Measurements from ENCODE around the gene PACS2.
A peak's percentile ranks its signal among the peaks of the same experiment; 100 is the strongest.
"Not testable (repeated sequence)": the region's sequence is repeated elsewhere in the genome, so short reads cannot be mapped to it uniquely, and the experiment has no call there.

The PACS2 gene

DNA sequence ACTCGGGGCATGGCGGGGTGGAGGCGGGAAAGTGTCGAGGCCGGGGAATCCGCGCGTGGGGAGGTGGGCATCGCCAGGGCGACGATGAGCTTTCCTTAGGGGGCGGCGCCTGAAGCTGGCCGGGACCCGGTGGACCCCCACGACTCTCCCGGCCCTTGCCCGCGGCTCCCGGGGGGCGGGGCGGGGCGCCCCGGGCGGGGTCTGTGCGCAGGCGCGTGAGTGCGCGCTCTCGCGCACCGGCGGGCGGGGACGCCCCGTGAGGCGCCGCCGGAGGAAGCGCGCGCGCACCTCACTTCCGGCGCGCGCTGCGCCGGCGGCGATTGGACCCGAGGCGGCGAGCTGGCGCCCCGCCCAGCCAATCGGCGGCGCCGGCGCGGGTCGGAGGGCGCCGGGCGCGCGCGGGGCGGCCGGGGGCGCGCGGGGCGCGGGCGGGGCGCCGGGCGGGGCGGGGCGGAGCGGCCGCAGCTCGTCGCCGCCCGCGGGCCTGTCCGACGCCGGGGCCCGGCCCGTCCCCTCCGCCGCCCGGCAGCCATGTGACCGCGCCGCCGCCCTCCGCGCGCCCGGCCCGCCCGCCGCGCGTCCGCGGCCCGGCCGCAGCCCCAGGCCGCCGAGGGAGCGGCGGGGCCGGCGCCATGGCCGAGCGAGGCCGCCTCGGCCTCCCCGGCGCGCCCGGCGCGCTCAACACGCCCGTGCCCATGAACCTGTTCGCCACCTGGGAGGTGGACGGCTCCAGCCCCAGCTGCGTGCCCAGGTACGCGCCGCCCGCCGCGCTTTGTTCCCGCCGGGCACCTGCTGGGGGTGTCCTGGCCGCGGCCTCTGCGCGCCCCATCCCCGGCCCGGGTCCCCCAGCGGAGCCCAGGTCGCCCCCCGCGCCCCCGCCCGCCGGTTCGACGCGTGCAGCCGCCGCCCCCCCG, at the start of gene PACS2:
Gene PACS2, plus strand, starts transcription at position 462 of the 914 bp plus-strand sequence. Its CDS starts 171 bp downstream, at position 633.
- peak; percentile 99 for DNase-seq (ENCODE audit: low spot score)

DNA sequence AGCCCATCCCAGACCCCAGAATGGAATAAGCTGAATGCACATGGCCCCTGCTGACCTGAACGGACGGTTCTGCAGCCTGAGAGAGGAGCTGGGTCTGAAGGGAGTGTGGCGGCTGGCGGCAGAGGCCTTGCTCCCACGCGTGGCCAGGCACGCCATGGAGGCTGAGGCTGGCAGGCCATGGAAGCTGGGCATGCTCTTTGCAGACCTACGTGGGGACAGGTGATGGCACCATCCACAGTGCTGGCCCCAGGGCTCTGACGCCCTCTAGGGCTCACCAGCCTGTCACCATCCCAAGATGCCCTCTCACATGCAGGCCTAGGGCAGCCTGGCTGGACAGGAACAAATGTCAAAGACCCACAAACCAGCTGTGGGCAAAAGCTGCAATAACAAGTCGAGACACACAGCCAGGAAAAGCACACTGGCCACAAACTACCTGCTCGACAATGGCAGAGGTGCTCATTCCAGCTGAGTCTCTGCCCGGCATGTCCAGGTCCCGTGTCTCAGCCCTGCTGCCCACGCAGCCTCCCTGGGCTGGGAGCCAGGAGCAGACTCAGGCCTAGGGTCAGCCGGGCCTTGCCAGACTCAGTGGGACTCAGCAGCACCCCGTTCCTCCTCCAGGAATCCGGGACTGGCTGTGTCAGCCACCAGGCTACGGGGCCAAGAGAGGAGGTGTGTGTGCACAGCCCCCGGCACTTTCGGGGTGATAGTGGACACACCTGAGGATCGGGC, 46.6 kb upstream of the PACS2 start:
- no peak for DNase-seq (ENCODE audit: low spot score)

DNA sequence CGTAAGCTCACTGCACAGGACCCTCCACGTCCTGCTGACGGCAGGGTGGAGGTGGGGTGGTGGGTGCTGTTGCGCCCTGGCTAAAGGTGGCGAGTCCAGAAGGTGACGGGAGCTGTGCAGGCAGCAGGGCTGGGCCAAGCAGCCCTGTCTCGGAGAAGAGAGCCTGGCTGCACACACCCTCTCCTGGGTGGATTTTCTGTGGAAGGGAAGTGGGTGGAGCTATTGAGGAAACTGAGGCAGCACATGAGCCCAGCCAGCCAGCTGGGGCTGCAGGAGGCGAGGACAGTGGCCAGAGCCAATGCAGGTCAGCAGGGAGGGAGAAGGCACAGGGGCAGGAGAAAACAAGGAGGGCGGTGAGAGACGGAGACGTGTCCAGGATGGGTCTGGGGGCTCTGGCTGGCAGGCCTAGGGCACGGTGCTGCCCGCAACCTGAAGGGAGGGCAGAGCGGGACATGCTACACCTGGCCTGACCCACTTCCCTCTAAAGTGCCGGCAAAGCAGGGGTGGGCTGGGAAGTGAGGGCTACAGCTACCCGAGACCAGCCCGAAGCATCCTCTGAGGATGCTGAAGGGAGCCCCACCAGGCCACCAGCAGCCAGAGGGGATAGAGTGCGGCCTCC, 45.7 kb upstream of the PACS2 start:
- DNase-seq (ENCODE audit: low spot score) = no peak

DNA sequence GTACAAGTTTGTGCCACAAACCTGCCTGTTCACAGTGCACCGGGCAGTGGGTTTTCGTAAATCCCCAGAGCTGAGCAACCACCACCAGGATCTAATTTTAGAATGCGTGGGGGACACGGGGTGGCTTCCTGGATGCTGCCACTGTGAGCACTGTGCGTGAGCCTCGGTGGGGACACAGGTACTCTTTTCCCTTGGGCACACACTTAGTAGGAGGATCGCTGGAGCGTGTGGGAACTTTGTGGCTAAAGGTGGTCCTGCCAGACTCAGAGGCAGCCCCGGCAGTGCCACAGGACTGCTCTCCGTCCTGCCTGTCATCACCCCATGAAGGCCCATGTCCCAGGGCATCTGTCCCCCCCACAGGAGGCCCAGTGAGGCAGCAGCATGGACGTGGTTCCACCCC, 45.1 kb upstream of the PACS2 start:
- no peak for DNase-seq (ENCODE audit: low spot score)

DNA sequence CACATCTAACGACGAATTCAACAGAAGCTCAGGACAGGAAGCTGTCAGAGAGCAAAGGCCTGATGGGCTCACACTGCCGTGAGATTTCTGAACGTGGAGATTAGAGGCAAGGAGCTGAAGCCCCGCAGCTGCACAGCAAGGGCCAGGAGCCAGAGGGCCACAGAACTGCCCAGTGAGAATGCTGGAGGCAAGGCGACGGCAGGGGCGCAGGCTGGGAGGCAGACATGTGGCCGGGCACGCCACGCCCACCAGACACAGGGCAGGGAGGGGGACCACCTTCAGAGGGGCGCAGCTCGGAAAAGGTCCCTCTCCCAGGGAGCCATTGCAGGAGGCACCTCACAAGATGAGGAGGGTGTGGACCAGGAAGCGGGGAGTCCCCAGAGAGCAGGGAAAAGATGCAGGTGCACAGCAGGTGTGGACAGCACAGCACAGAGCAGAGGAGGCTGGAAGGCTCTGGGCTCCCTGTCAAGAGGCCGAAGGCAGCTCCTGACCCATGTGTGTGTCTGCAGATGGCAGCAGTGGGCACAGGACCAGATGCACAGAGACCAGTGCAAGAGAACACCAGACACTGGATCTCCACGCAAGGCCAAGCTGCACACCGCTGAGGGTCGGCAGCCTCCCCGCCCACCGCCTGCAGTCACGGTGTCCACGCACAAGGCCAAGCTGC, 43.2 kb upstream of the PACS2 start:
- DNase-seq (ENCODE audit: low spot score) = no peak

DNA sequence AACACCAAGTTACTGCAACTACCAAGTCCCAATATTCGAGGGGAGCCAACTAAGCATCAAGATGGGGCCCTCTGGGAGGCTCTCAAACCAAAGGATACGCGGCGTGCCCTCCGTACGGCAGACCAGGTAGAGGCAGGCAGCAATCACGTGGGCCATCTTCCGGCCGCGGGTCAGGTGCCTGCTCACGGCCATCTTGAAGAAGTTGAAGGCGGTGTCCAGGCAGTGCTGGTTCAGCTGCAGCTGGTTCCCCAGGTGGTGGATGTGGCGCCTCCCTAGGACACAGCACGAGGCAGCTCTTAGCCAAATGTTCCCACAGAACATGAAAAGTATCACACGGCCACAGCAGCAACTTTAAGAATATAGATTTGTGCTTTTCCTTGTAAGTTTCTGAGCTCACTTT, 41.9 kb upstream of the PACS2 start:
- DNase-seq (ENCODE audit: low spot score) = no peak

DNA sequence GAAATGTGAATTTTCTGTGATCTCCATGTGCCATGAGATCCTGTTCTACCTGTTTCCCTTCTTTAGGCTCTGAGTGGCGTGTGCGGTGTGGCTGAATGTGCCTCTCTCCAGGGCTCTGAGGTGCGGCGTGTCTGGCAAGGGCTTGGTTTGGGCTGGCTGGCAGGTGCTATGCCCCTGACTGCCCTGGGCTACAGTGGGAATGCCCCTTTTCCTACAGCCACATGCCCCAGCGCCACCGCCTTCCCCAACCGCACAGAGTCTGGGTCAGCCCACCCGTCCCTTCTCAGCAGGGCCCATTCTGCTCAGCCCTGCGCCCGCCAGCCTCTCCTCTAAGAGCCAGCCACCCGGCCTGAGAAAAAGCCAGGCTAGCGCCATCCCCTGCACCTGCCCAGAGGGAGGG, 41.5 kb upstream of the PACS2 start:
- no peak for DNase-seq (ENCODE audit: low spot score)

DNA sequence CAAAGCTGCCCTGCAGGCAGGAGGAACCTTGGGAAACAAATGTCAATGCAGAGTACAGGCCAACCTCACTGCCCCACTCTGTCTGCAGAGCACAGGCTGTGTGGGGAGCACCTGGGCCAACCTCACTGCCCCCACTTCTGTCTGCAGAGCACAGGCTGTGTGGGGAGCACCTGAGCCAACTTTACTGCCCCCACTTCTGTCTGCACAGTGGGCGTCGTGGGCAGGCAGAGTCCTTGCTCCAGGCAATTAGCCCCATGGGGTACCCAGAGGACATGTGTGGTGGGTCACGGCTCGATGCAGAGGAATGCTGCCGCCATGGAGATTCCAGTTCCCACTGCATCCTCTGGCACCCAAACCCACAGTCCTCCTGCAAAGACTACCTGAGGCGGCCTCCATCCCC, 39.9 kb upstream of the PACS2 start:
- DNase-seq (ENCODE audit: low spot score) = no peak

DNA sequence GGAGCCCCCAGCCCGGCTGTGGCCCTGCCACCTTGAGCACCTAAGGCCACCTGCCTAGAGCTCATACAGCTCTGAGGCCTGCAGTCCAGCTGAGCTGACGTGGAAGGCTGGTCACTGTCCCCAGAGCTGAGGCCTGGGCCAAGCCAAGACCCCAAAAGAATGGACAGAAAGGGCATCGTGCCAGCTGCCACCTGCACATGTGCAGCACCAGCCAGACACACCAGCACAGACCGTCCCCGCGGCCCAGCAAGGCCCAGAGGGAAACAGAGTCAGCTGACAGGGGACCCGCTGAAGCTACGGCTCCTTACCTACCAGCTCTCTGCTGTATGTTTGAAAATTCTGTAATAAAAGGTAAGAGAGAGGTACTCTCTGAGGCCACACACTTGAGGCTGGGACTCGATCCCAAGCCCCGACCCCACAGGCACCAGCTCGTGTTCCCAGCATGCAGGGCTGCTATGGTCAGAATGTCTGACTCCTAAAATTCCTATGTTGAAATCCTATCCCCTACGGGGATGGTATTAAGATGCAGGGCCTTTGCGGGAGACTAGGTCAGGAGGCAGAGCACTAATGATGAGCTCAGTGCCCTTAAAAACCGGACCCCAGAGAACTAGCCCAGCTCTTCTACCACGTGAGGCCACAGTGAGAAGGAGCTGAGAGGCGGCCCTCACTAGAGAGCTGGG, 39.1 kb upstream of the PACS2 start:
- DNase-seq (ENCODE audit: low spot score) = no peak

DNA sequence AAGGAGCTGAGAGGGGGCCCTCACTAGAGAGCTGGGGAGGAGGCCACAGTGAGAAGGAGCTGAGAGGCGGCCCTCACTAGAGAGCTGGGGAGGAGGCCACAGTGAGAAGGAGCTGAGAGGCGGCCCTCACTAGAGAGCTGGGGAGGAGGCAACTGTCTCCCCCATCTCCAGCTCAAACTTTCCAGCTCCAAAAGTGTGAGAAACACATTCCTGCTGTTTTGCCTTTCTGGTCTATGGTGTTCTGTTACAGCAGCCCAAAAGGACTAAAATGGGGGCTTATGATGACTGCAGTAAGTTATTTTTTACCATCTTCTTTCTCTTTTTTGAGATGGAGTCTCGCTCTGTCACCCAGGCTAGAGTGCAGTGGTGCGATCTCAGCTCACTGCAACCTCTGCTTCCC, 37.1 kb upstream of the PACS2 start:
- DNase-seq (ENCODE audit: low spot score) = not testable (repeated sequence)

DNA sequence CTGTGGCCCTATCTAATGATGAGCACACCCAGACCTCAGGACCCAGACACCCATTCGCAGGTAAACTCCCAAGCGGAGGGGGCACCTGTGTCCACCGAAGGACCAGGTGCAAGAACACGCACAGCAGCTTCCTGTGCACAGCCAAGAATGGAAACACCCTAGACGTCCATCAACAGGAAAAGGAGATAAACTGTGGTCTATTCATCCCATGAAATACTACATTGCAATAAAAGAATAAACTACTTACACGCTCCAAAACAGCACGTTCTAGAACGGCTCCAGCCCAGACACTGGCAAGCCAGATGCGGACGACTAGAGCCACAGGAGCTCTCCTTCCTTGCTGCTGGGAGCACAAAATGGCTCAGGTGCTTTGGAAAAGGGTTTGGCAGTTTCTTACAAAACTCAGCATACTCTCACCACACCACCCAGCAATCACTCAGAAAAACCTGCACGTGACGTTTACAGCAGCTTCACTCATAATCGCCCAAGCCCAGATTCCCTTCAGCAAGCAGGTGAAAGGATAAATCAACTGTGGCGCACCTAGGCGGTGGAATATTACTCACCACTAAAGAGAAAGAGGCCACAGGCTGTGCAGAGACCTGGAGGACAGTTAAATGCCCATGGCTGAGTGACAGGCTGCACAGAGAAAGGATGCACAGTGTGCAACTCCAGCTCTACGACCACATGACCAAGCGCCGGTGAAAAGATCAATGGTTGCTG, 34.7 kb upstream of the PACS2 start:
- no peak for DNase-seq (ENCODE audit: low spot score)

DNA sequence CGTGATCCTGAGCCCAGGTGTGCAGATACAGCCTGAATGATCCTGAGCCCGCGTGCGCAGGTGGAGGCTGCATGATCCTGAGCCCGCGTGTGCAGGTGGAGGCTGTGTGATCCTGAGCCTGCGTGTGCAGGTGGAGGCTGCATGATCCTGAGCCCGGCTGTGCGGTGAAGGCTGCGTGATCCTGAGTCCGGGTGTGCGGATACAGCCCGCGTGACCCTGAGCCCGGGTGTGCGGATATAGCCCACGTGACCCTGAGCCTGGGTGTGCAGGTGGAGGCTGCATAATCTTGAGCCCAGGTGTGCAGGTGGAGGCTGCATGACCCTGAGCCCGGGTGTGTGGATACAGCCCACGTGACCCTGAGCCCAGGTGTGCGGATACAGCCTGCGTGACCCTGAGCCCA, 34.0 kb upstream of the PACS2 start:
- DNase-seq (ENCODE audit: low spot score) = no peak

DNA sequence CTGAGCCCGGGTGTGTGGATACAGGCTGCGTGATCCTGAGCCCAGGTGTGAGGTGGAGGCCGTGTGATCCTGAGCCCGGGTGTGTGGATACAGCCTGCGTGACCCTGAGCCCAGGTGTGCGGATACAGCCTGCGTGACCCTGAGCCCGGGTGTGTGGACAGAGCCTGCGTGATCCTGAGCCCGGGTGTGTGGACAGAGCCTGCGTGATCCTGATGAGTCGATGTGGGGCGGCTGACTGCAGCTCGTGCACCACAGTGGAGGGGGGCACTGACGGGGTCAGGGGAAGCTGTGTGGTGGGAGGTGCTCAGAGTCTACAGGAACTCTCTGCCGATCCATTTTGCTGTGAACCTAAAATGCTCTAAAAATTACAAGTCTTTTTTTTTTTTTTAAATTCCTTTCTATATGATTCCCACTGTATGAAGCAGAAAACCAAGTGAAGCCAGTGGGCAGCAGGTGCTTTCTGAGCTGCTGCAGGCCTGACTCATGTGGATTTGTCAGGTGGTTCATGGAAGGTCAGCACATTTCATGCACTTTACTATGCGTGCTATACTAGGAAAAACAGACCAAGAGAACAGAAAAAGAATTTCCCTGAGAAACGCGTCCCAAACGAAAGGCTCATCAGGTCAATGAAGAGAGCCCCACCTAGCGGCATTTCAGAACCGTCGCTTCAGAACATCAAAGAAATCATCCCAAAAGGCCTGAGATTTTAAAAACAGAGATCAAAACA, 33.0 kb upstream of the PACS2 start:
- peak; percentile 76 for DNase-seq (ENCODE audit: low spot score)

DNA sequence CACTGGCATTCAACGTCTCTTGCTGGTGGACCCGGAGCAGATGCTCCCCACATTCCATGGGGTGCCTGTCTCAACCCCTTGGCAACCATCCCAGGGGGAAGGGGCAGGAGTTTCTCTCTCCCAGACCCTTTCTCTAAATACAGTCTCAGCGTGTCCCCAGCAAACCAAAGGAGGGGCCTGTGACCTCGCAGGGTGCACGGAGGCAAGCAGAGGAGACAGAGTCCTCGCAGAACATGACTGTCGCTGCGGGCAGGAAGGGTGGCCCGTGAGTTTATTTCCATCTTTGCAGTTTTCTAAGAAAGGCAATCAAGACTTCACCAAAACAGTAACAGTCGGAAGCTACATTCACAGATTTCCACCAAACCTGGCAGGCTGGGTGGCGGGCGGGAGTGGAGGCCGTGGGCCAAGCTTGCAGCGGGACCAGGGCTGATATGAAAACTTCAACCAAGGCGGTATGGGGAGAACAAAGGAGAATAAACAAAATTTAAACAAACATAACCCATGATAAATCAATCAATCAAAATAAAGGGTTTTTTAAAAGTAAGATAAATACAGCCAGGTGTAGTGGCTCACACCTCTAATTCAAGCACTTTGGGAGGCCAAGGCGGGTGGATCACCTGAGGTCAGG, 32.3 kb upstream of the PACS2 start:
- DNase-seq (ENCODE audit: low spot score) = no peak

DNA sequence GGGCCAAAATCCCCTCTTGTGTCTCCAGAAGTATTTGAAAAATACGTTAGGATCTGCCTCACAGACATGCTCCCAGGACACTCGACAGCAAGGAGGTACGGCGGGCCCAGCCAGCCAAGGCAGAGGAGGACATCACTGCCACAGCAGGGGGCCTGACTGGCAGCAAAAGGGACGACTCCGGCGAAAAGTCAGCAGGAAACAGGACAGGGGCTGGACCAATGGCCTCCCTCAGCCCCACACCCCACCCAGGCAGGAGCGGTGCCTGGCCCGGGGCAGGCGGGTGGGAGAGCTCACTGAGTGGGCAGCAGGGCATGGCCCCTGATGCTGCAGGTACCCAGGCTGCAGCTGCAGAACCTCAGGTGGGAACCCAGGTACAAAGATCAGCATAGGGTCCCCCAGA, 31.5 kb upstream of the PACS2 start:
- no peak for DNase-seq (ENCODE audit: low spot score)

DNA sequence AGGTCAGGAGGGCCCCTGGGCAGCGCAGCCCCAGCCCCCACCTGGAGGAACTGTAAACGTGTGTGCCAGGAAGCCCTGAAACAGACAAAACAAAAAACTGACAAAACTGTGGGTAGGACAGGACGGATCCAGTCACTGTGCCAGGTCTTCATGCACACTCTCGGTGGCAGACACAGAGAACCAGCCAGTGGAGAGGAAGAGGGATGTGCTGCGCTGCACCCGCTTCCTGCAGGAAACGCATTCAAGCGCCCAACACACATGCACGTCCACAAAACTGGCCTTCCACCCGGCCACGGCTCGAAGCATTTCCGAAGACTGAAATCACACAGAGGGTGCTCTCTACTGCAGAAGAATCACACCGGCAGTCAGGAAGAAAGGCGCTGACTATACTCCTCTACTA, 30.6 kb upstream of the PACS2 start:
- DNase-seq (ENCODE audit: low spot score) = no peak

DNA sequence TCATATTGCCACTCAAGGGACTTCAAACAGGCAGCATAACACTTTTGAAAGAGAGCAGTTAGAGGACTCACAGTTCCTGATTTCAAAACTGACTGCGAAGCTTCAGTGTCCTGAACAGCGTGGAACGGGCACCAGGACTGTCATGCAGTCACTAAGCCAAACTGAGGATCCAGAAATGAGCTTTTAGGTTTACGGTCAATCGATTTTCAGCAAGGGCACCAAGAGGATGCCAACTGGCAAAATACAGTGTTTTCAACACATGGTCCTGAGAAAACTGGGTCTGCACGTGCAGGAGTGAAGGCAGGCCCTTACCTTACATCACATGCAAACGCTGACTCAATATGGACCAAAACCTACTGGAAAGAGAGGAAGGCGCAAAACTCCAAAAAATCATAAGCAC, 29.4 kb upstream of the PACS2 start:
- DNase-seq (ENCODE audit: low spot score) = no peak

DNA sequence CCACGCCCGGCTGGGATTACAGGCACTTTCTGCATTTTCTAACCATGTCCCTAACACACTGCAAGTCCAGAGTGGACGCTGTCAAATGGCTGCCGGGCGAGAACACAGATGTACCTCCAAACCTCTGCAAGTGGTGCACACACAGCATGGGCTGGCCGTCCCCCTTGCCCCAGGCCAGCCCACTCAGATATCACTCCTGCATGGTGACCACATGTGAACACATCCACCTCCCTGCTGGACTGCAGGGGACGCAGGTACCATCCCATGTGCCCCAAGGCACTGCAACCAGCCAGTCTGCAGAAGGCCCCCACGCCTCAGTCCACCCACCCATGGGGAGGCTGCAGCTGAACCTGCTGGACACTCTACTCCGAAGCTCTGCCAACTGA, 27.8 kb upstream of the PACS2 start:
- no peak for DNase-seq (ENCODE audit: low spot score)

DNA sequence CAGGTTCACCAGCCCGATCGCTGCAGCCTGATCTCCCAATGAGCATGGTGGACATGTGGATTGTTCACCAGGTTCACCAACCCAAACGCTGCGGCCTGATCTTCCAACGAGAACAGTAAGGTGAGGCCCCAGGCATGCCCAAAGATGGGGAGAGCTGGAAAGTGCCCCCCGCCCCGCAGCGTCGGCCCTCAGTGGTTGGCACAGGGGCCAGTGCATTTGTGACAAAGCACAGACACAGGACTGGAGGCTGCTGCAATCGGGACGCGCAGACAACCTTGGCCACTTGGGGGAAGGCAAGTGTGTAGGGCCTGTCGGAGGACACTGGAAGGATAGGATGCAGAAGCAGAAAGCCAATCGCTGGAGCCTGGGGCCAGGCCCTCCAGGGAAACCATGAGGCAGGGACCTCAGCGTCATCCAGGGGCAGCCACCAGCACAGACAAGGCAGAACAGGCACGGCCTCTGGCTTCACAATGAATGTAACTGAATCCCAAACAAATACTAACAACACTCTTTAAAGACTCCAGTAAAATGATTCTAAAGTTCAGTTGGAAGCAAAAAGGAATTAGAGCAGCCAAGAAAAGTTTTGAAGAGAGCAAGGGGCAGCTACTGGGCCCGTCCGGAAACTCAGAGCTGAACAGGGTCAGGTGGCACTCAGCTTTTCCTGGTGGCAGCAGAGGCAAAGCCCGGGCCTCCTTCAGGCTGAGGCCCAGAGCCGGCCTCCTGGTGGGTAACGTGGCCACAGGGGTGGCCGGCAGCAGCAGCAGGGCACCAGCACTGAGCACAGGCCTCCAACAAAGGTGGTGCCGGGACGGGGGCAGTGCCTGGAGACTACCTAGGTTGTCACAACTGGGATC, 27.1 kb upstream of the PACS2 start:
- no peak for DNase-seq (ENCODE audit: low spot score)

All from HuH-7.5 (cell line).